OCI-LY3 (cell line): ENCODE data around the gene TMIGD1.

Source experiments
- CTCF ChIP-seq: fragments of 200-600, 300-600 bp; sonication (generic); IDR thresholded peaks from 2 replicates; pipeline ENCODE4 v1.5.1; 2014; ENCODE audit warnings: antibody characterized with exemption, low read length, low read depth
- EZH2phosphoT487 ChIP-seq: fragments of 200-600 bp; shearing (Covaris generic); IDR thresholded peaks from 2 replicates; pipeline ENCODE4 v1.6.1; 2018; ENCODE audit warnings: antibody characterized with exemption, mixed run types, low read depth

DNA sequence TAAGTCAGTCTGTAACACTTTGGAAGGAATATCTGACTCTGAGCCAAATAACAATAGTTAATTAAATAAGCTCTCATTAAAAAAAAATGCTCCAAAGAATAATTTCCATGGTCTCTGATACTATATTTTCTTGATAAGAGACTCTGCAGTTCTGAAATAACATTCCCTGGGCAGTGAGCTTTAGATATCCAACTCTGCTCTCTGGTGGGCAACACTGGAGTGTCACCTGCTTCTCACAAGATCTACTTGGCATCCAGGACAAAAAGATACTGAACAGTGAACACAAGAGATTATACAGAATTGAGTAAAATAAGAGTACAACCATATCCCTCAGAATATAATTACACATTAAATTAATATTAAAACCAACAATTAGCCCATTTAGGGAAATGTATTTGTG is 55.8 kb downstream of the TMIGD1 start:
- TF ChIP-seq CTCF (peak; percentile 46), EZH2phosphoT487 (no peak)
